Dermis blood vessel endothelial cell (primary cell): ENCODE results near the gene CD160. TPM values are rescaled to one million over a fixed set of nuclear protein-coding genes. Genes with fewer than 3 reads are reported as not detected.
"Not testable (repeated sequence)": the region's sequence is repeated elsewhere in the genome, so short reads cannot be mapped to it uniquely, and the experiment has no call there.

Experiments
- DNase-seq: peaks from one replicate; pipeline ENCODE4 v3.0.0; 2010
- total RNA-seq: library from RNA; depleted of rRNA; stranded (reverse); fragments of >200 nt; gene quantifications from 2 replicates; pipeline ENCODE4 v1.2.3, GENCODE V29; 2014

The CD160 gene
- total RNA-seq, 1 donor from 2014 or later: not detected

- no peak for DNase-seq
These were observed 40.4 kb downstream of the CD160 start for GRCh38 chr1:145759721-145760120.

- not testable (repeated sequence) for DNase-seq
These were observed 41.2 kb downstream of the CD160 start for GRCh38 chr1:145760395-145760949.

- DNase-seq: not testable (repeated sequence)
These were observed 42.2 kb downstream of the CD160 start for GRCh38 chr1:145761498-145761897.

- DNase-seq: not testable (repeated sequence)
These were observed 42.7 kb downstream of the CD160 start for GRCh38 chr1:145762001-145762400.

- not testable (repeated sequence) for DNase-seq
These were observed 45.1 kb downstream of the CD160 start for GRCh38 chr1:145764231-145764940.

- DNase-seq: not testable (repeated sequence)
These were observed 45.8 kb downstream of the CD160 start for GRCh38 chr1:145765127-145765526.

- not testable (repeated sequence) for DNase-seq
These were observed 46.5 kb downstream of the CD160 start for GRCh38 chr1:145765585-145766360.

- not testable (repeated sequence) for DNase-seq
These were observed 47.6 kb downstream of the CD160 start for GRCh38 chr1:145766926-145767325.

GRCh38 chr1:145768004-145768403 lies 48.7 kb downstream of the CD160 start:
- not testable (repeated sequence) for DNase-seq

- DNase-seq: no peak
These were observed 51.8 kb downstream of the CD160 start for GRCh38 chr1:145771056-145771455.

- DNase-seq: no peak
These were observed 54.1 kb downstream of the CD160 start for GRCh38 chr1:145773423-145773822.

- no peak for DNase-seq
These were observed 58.3 kb downstream of the CD160 start for GRCh38 chr1:145777357-145778145.

GRCh38 chr1:145778146-145778540 lies 58.8 kb downstream of the CD160 start:
- DNase-seq: no peak

GRCh38 chr1:145782272-145783099 lies 63.2 kb downstream of the CD160 start:
- DNase-seq: peak; percentile 90

- peak; percentile 35 for DNase-seq
These were observed 65.1 kb downstream of the CD160 start for GRCh38 chr1:145784409-145784808.

- DNase-seq: peak; percentile 59
These were observed 66.2 kb downstream of the CD160 start for GRCh38 chr1:145785547-145785946.

GRCh38 chr1:145786271-145786670 lies 67.0 kb downstream of the CD160 start:
- no peak for DNase-seq

- no peak for DNase-seq
These were observed 69.3 kb downstream of the CD160 start for GRCh38 chr1:145788580-145788979.
